ENCODE results near the gene MTNR1B. TPM values are rescaled to one million over a fixed set of nuclear protein-coding genes. Genes with fewer than 3 reads are reported as not detected.

MTNR1B gene
- total RNA-seq, 1 donor from 2014 or later = not detected

- H3K36me3 ChIP-seq (ENCODE audit: control insufficient read depth in 3 of 3, insufficient read depth in 3 of 3, low read length in 3 of 3) = no peaks in the 10 kb centered on the region
- no peaks in the 10 kb centered on the region for H3K4me1 ChIP-seq (ENCODE audit: control insufficient read depth in 3 of 3, insufficient read depth in 3 of 3, low read length in 3 of 3)
- H3K27ac ChIP-seq (ENCODE audit: low read depth, low read length) = no peak overlapping the region
- H3K9ac ChIP-seq (ENCODE audit: low read depth in 1 of 3, low read length in 3 of 3) = no peak overlapping the region
- H3K27me3 ChIP-seq (ENCODE audit: control insufficient read depth in 3 of 3, insufficient read depth in 3 of 3, low read length in 3 of 3) = no peaks in the 10 kb centered on the region
- H3K9me3 ChIP-seq (ENCODE audit: control insufficient read depth in 3 of 3, low read length in 3 of 3) = no peaks in the 10 kb centered on the region
- H3K4me3 ChIP-seq (ENCODE audit: low read length in 3 of 3) = no peak overlapping the region
Observed at GRCh38 chr11:93025558-93026255, 56.3 kb downstream of the MTNR1B start.

GRCh38 chr11:93028960-93029522 lies 59.6 kb downstream of the MTNR1B start:
- Histone ChIP-seq H3K4me1 (ENCODE audit: control insufficient read depth in 3 of 3, insufficient read depth in 3 of 3, low read length in 3 of 3) (no peaks in the 10 kb centered on the region), H3K27me3 (ENCODE audit: control insufficient read depth in 3 of 3, insufficient read depth in 3 of 3, low read length in 3 of 3) (no peaks in the 10 kb centered on the region), H3K9ac (ENCODE audit: low read depth in 1 of 3, low read length in 3 of 3) (no peak overlapping the region), H3K27ac (ENCODE audit: low read depth, low read length) (no peak overlapping the region), H3K9me3 (ENCODE audit: control insufficient read depth in 3 of 3, low read length in 3 of 3) (no peaks in the 10 kb centered on the region), H3K36me3 (ENCODE audit: control insufficient read depth in 3 of 3, insufficient read depth in 3 of 3, low read length in 3 of 3) (no peaks in the 10 kb centered on the region), H3K4me3 (ENCODE audit: low read length in 3 of 3) (no peak overlapping the region)

GRCh38 chr11:93031386-93031785 lies 61.9 kb downstream of the MTNR1B start:
- Histone ChIP-seq H3K9me3 (ENCODE audit: control insufficient read depth in 3 of 3, low read length in 3 of 3) (no peaks in the 10 kb centered on the region), H3K27ac (ENCODE audit: low read depth, low read length) (no peak overlapping the region), H3K27me3 (ENCODE audit: control insufficient read depth in 3 of 3, insufficient read depth in 3 of 3, low read length in 3 of 3) (no peaks in the 10 kb centered on the region), H3K9ac (ENCODE audit: low read depth in 1 of 3, low read length in 3 of 3) (no peak overlapping the region), H3K4me3 (ENCODE audit: low read length in 3 of 3) (no peak overlapping the region), H3K36me3 (ENCODE audit: control insufficient read depth in 3 of 3, insufficient read depth in 3 of 3, low read length in 3 of 3) (no peaks in the 10 kb centered on the region), H3K4me1 (ENCODE audit: control insufficient read depth in 3 of 3, insufficient read depth in 3 of 3, low read length in 3 of 3) (no peaks in the 10 kb centered on the region)

Small RNAs within 50 kb of the gene (small RNA-seq; reads per million reads assigned to genes)
- not detected for gene SNRPGP16

Other genes with a start within 250 kb of the MTNR1B start
- 6.8 TPM for gene SLC36A4, start 228.3 kb downstream of the MTNR1B start, total RNA-seq

All from skeletal muscle tissue (tissue), 5 donors.